ENCODE measurements around the gene GTF3C4. TPM values are rescaled to one million over a fixed set of nuclear protein-coding genes. Genes with fewer than 3 reads are reported as not detected.

GTF3C4 gene
- total RNA-seq, 1 experiment from 2014 or later, result 14.8 TPM

DNA sequence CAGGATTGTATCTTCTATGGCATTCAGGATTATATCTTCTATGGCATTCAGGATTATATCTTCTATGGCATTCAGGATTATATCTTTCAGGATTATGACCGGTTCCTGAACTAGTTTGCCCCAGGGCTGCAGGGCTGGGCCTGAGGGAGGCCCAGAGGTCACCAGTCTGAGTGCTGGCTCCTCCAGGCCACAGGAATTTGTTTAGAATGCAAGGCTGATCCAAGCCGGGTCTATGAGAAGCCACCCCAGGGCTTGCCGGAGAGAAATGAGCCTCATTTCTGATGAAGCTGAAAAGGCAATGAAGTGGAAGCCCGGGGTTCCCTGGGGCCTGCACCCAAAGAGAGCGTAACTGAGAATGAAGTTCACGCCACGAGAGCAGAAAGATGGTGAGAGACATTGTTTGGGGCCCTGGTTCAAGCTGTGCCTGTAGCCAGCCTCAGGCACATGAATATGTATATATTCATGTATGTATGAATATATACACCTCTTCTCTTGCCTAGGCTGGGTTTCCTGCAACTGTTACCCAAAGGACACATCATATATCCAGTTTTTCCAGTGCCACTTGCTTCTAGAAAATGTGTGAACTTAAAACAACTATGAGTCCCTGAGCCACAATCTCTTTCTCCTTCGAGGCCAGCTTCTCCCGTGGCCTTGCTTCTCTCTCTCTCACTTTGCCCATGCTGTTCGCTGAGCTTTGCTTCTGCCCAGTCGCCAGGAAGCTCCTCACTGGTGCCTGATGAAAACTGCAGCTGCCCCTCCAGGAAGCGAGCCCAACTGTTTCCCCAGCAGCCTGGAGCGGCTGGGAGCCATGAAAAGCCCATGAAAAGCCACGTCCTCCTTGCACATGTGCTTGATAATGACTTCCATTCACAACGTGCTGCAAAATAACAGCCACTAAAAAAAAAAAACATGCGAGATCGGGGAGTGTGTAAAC is 62.3 kb downstream of the GTF3C4 start:
- Histone ChIP-seq H3K9me3 (no peaks in the 10 kb centered on the region), H3K36me3 (no peaks in the 10 kb centered on the region), H3K27me3 (no peaks in the 10 kb centered on the region), H3K4me3 (no peak overlapping the region)
- no peak for DNase-seq

DNA sequence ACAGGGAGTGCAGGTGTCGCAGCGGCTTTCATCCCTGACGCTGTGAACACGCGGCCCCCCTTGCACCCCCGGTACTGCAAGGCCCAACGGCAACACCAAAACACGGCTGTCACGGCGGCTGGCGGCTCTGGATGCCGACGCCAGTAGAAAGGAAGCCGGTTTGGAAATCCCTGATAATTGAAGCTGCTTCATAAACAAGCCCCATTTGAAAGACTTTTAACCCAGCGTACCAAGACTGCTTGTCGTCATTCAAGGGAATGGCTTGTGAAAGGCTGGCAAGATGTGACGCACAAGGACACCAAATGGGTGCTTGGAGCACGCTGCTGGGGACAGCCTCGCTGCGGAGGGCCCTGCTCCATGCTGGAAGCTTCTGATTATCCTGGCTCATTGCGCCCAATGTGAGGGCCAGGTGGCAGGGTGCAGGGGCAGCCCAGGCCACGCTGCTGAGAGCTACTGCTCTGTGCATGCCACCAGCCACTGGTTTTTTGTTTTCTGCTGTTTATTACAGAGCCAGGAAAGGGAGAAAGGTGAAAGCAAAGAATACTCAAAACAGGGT is 63.1 kb downstream of the GTF3C4 start:
- Histone ChIP-seq H3K9me3 (no peaks in the 10 kb centered on the region), H3K27me3 (no peaks in the 10 kb centered on the region), H3K36me3 (no peaks in the 10 kb centered on the region), H3K4me3 (no peak overlapping the region)
- DNase-seq, result no peak

DNA sequence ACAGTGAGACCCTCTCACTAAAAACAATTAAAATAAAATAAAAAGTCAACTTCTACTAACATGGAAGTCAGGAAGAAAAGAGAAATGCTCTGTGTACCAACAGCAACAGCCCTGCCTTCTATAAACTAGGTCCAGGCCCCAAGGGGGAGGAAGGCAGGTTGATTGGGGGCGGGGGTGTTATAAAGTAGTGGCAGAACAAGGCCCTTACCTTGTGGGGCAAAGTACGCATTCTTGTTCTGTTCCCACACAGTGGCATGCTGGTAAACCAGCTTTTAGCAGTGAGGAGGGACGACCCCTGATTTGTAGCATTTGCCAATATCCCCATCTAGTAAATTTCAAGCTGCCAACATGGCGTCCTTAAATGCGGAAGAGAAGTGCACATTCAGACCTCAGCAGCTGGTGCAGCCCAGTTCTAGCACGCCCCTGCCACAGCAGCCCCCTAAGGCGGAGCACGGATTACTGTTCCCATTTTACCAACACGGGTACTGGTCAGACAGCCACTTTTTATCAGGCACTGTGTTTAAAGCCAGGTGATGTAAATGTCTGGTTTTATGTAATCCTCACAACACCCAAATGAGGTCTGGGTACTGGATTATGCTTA is 69.5 kb downstream of the GTF3C4 start:
- no peak for DNase-seq
- Histone ChIP-seq H3K4me3 (no peak overlapping the region), H3K36me3 (no peaks in the 10 kb centered on the region), H3K27me3 (no peaks in the 10 kb centered on the region; the same call in 1 of the 2 replicates), H3K9me3 (no peaks in the 10 kb centered on the region)

DNA sequence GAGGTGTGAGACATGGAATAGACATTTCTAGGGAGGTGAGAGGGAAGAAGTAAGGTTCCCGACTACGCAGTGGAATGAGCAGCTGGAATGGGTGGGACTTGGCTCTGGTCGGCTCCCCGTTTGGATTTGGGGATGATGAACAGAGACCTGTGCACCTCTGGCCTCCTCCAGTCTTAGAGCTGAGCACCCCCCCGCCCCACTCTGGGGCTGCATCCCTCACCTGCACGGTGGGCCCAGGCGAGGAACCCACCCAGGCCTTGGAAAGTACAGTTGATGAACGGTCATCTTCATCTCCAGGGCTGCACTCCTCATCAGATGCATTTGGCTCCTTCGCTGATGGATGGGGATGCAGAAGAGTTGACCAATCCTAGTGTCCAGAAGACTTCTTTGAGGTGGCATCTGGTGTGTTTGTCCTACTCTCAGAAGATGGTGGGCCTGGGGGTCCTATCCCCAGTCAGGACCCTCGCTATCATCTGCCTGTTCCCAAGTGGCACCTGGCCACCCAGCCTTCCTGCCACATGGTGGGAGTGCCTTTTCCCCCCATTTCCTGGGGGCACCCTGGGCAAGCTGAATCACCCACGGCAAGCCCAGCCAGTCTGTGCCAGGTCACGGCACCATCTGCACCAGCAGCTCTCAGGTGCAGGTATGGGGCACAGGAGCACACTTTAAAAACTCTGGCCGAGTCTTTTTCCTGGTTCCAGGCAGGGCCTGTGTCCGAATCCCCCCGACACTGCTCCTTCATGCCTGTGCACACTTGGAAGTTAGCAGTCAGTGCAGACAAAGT is 70.5 kb downstream of the GTF3C4 start:
- H3K4me3 ChIP-seq, result no peak overlapping the region
- no peak for DNase-seq
- no peaks in the 10 kb centered on the region for H3K9me3 ChIP-seq
- no peaks in the 10 kb centered on the region; the same call in 1 of the 2 replicates for H3K27me3 ChIP-seq
- H3K36me3 ChIP-seq, result no peaks in the 10 kb centered on the region

GRCh38 chr9:132742821-132743311 is 72.6 kb downstream of the GTF3C4 start:
- Histone ChIP-seq H3K27me3 (no peaks in the 10 kb centered on the region; the same call in 1 of the 2 replicates), H3K9me3 (no peaks in the 10 kb centered on the region), H3K4me3 (no peak overlapping the region), H3K36me3 (no peaks in the 10 kb centered on the region)
- DNase-seq, result no peak

DNA sequence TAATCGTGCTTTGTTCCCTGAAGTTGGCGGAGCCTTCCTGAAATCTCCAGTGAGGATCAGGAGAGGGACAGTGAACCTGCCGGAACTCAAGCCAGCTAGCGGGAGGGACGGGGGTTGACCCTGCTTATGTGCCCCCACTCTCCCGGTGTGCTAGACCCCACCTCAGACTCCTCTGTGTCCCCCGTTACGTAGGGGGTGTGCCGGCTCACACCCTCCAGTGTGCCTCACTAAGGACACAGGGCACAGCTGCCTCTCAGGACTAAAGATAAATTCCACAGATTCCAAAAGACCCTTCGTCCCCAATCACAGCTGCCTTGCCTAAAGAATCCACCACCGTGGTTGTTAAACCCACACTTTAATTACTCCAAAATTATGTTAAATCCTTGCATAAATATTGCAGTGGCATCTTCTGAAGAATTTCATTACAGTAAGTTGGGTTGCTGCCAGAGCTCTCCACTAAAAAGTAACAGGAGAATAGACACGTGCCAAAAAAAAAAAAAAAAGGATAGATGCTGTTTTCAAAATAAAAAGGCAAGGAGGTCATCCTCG is 73.7 kb downstream of the GTF3C4 start:
- Histone ChIP-seq H3K9me3 (no peaks in the 10 kb centered on the region), H3K4me3 (no peak overlapping the region), H3K36me3 (no peaks in the 10 kb centered on the region), H3K27me3 (no peaks in the 10 kb centered on the region; the same call in 1 of the 2 replicates)
- DNase-seq, result no peak

Other genes starting within 250 kb of the GTF3C4 start
- not detected in 2 replicates for gene BARHL1, start 87.9 kb upstream of the GTF3C4 start, total RNA-seq (2014; rRNA removed; shearing (Covaris generic); ENCODE audit: low replicate concordance)
- gene DDX31, start 481 bp upstream of the GTF3C4 start, total RNA-seq (2014; rRNA removed; shearing (Covaris generic); ENCODE audit: low replicate concordance), result 15.2 and 20.1 TPM in 2 replicates
- gene AK8, start 207.8 kb downstream of the GTF3C4 start, total RNA-seq (2014; rRNA removed; shearing (Covaris generic); ENCODE audit: low replicate concordance), result 0.15 and 1.9 TPM in 2 replicates
- gene SPACA9, start 208.4 kb downstream of the GTF3C4 start, total RNA-seq (2014; rRNA removed; shearing (Covaris generic); ENCODE audit: low replicate concordance), result 2.4 and 7.0 TPM in 2 replicates

Measured in MG63 (cell line).